ENCODE measurements around the gene CAPZB.

CAPZB gene

GRCh38 chr1:19325958-19326747, 159.2 kb downstream of the CAPZB start:
- no peak for TF ChIP-seq REST (IDR thresholded peaks at IDR 0.05; ENCODE audit: insufficient read depth in 1 of 2, low read depth in 2 of 2, low read length in 2 of 2)
- no peak for TF ChIP-seq TAF1 (IDR thresholded peaks at IDR 0.05; ENCODE audit: borderline replicate concordance, insufficient read depth, low read length)
- TF ChIP-seq POLR2AphosphoS5 (IDR thresholded peaks at IDR 0.05; ENCODE audit: low read depth, low read length): no peak
- TF ChIP-seq SIN3A (IDR thresholded peaks at IDR 0.05; ENCODE audit: borderline replicate concordance, insufficient read depth, low read length): no peak
- no peak for TF ChIP-seq FOXP2 (optimal IDR thresholded peaks at IDR 0.05; ENCODE audit: borderline replicate concordance, extremely low read depth, extremely low read length, insufficient read depth)

GRCh38 chr1:19325368-19325957, 159.9 kb downstream of the CAPZB start:
- no peak for TF ChIP-seq TAF1 (IDR thresholded peaks at IDR 0.05; ENCODE audit: borderline replicate concordance, insufficient read depth, low read length)
- TF ChIP-seq FOXP2 (optimal IDR thresholded peaks at IDR 0.05; ENCODE audit: borderline replicate concordance, extremely low read depth, extremely low read length, insufficient read depth): no peak
- no peak for TF ChIP-seq SIN3A (IDR thresholded peaks at IDR 0.05; ENCODE audit: borderline replicate concordance, insufficient read depth, low read length)
- TF ChIP-seq REST (IDR thresholded peaks at IDR 0.05; ENCODE audit: insufficient read depth in 1 of 2, low read depth in 2 of 2, low read length in 2 of 2): no peak
- TF ChIP-seq POLR2AphosphoS5 (IDR thresholded peaks at IDR 0.05; ENCODE audit: low read depth, low read length): no peak

- no peak for TF ChIP-seq FOXP2 (optimal IDR thresholded peaks at IDR 0.05; ENCODE audit: borderline replicate concordance, extremely low read depth, extremely low read length, insufficient read depth)
- no peak for TF ChIP-seq POLR2AphosphoS5 (IDR thresholded peaks at IDR 0.05; ENCODE audit: low read depth, low read length)
- TF ChIP-seq SIN3A (IDR thresholded peaks at IDR 0.05; ENCODE audit: borderline replicate concordance, insufficient read depth, low read length): no peak
Measured at GRCh38 chr1:19324665-19324990, 160.7 kb downstream of the CAPZB start.

- no peak for TF ChIP-seq REST (IDR thresholded peaks at IDR 0.05; ENCODE audit: insufficient read depth in 1 of 2, low read depth in 2 of 2, low read length in 2 of 2)
- TF ChIP-seq TAF1 (IDR thresholded peaks at IDR 0.05; ENCODE audit: borderline replicate concordance, insufficient read depth, low read length): no peak
- TF ChIP-seq FOXP2 (optimal IDR thresholded peaks at IDR 0.05; ENCODE audit: borderline replicate concordance, extremely low read depth, extremely low read length, insufficient read depth): no peak
- no peak for TF ChIP-seq SIN3A (IDR thresholded peaks at IDR 0.05; ENCODE audit: borderline replicate concordance, insufficient read depth, low read length)
- TF ChIP-seq POLR2AphosphoS5 (IDR thresholded peaks at IDR 0.05; ENCODE audit: low read depth, low read length): no peak
Measured at GRCh38 chr1:19323987-19324664, 161.2 kb downstream of the CAPZB start.

GRCh38 chr1:19322481-19322880, 162.9 kb downstream of the CAPZB start:
- TF ChIP-seq TAF1 (IDR thresholded peaks at IDR 0.05; ENCODE audit: borderline replicate concordance, insufficient read depth, low read length): no peak
- no peak for TF ChIP-seq REST (IDR thresholded peaks at IDR 0.05; ENCODE audit: insufficient read depth in 1 of 2, low read depth in 2 of 2, low read length in 2 of 2)
- TF ChIP-seq POLR2AphosphoS5 (IDR thresholded peaks at IDR 0.05; ENCODE audit: low read depth, low read length): no peak
- TF ChIP-seq FOXP2 (optimal IDR thresholded peaks at IDR 0.05; ENCODE audit: borderline replicate concordance, extremely low read depth, extremely low read length, insufficient read depth): no peak
- TF ChIP-seq SIN3A (IDR thresholded peaks at IDR 0.05; ENCODE audit: borderline replicate concordance, insufficient read depth, low read length): no peak
